ENCODE data around the gene ITCH.
"Not testable (repeated sequence)": the region's sequence is repeated elsewhere in the genome, so short reads cannot be mapped to it uniquely, and the experiment has no call there.

ITCH gene

DNA sequence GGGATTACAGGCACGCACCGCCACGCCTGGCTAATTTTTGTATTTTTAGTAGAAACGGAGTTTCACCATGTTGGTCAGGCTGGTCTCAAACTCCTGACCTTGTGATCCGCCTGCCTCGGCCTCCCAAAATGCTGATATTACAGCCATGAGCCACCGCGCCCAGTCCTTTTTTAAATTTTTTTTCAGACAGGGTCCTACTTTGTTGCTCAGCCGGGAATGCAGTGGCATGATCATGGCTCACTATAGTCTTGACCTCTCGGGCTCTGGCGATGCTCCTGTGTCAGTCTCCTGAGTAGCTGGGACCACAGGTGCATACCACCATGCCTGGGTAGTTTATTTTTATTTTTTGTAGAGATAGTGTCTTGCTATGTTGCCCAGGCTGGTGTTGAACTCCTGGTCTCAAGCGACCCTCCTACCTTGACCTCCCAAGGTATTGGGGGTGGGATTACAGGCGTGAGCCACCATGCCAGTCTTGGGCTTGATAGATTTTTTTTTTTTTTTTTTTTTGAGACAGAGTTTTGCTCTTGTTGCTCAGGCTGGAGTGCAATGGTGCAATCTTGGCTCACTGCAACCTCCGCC lies 19.9 kb downstream of the ITCH start:
- DNase-seq = not testable (repeated sequence)

DNA sequence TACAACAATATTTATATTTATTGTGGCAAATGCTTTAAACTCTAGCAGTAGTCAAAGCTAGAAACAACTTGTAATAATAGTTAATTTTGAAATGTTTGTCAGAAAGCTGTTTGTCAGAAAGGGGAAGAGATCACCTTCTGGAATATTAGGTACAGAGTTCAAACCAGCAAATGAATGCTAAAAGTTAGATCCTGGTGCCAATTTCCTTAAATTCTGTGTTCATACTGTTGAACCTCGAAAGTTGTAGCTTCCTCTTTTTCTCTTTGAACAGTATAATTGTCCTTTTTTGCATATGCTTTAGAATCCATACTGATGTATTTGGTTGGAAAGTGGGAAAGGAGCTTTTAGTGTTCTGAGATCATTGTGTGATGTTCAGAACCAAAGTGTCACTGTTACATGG lies 22.4 kb downstream of the ITCH start:
- no peak for DNase-seq

DNA sequence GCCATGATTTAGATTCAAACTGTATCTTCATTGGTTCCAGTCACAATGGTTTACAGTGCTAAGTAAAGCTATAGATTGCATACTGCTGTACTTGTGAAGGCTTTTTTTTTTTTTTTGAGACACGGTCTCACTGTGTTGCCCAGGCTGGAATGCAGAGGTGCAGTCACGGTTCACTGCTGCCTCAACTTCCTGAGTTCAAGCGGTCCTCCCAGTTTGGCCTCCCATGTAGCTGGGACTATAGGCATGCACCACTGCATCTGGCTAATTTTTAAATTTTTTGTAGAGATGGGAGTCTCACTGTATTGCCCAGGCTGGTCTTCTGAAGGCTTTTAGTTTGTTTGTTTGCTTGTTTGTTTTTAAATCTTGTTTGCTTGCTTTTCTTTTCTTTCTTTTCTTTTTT lies 24.9 kb downstream of the ITCH start:
- no peak for DNase-seq

DNA sequence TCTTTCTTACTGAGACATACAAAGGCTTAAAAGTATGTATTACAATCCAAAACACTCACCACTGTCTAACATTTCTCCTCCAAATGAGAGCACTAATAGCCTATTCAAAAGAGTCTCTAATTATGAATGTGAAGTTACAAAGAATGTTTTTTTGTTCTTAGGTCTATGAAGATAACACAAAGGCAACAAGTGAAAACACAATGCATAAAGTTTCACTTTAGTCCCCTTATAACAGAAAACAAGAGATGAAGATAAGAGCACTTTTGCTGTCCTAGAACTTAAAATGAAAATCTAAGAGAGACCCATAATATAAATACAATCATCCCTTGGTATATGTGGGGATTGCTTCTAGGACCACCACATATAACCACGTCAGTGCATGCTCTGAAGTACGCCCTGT lies 25.6 kb downstream of the ITCH start:
- DNase-seq = no peak

DNA sequence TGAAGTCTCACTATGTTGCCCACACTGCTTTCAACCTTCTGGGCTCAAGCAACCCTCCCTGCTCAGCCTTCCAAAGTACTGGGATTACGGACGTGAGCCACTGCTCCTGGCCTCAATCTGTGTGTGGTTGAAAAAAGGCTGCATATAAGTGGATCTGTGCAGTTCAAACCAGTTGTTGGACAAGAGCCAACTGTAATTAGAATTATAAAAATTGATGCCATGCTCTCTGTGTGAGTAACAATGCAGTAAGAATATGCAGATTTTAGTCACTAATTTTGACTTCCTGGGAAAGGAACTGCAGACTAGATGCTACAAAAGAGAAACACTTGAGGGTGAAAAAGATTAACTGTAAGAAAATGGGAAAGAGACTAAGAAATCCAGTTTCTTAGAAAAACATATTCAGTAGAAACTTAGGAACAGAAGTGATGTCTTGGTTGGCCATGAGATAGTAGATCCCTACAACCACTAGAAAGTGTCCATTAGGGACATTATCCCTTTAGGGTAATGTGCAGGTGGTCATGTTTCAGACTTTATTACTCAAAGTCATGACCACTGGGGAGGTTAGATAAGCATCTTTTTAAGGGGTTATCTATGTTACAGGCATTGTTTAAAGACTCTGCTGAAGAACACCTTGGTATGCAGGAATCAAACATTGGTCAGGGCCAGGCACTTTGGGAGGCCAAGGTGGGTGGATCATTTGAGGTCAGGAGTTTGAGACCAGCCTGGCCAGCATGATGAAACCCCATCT lies 26.3 kb downstream of the ITCH start:
- DNase-seq = no peak

DNA sequence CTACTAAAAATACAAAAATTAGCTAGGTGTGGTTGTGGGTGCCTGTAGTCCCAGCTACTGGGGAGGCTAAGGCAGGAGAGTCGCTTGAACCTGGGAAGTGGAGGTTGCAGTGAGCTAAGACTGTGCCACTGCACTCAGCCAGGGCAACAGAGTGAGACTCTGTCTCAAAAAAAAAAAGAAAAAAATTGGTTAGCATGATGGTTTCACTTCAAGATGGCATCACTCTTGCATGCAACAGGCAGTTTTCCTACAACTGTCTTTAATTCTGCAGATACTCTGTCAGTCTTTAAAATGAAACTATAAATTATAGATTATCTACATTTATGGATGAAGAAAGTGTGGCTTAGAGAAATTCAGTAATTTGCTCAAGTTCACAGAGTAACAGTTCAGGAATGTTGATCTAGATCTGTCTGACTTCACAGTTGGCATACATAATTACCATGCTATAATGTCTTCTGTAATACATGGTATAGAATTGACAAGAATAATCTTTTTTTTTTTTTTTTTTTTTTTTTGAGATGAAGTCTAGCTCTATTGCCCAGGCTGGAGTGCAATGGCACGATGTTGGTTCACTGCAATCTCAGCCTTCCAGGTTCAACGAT lies 27.0 kb downstream of the ITCH start:
- DNase-seq = no peak

DNA sequence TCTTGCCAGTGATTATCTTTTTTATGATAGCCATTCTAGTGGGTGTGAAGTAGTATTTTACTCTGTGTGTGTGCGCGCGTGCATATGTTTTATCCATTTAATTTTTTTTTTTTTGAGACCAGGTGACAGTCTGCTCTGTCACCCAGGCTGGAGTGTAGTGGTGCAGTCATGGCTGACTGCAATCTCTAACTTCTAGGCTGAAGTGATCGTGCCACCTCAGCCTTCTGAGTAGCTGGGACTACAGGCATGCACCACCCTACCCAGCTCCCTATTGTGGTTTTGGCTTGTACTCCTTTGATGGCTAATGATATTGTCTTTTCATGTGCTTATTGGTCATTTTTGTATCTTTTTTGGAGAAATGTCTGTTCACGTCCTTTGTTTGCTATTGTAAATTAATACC lies 33.3 kb downstream of the ITCH start:
- DNase-seq = no peak

DNA sequence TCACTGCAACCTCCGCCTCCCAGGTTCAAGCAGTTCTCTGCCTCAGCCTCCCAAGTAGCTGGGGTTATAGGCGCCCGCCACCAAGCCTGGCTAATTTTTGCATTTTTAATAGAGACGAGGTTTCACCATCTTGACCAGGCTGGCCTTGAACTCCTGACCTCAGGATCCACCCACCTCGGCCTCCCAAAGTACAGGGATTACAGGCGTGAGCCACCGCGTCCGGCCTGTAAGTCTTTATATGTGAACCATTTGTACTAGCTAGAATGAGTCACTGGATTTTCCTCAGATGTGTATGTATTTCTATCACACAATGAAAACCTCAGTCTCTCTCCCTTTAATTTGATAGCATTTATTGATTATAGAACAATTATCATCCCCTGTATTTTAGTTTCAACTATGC lies 34.0 kb downstream of the ITCH start:
- DNase-seq = no peak

DNA sequence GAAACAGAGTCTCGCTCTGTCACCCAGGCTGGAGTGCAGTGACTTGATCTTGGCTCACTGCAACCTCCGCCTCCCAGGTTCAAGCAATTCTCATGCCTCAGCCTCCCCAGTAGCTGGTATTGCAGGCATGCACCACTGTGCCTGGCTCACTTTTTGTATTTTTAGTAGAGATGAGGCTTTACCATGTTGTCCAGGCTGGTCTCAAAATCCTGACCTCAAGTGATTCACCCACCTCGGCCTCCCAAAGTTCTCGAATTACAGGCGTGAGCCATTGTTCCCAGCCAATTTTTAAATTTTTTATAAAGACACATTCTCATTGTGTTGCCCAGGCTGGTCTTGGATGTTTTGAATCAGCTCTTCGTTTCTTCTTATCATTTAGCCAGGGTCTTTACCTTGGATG lies 37.7 kb downstream of the ITCH start:
- DNase-seq = not testable (repeated sequence)

DNA sequence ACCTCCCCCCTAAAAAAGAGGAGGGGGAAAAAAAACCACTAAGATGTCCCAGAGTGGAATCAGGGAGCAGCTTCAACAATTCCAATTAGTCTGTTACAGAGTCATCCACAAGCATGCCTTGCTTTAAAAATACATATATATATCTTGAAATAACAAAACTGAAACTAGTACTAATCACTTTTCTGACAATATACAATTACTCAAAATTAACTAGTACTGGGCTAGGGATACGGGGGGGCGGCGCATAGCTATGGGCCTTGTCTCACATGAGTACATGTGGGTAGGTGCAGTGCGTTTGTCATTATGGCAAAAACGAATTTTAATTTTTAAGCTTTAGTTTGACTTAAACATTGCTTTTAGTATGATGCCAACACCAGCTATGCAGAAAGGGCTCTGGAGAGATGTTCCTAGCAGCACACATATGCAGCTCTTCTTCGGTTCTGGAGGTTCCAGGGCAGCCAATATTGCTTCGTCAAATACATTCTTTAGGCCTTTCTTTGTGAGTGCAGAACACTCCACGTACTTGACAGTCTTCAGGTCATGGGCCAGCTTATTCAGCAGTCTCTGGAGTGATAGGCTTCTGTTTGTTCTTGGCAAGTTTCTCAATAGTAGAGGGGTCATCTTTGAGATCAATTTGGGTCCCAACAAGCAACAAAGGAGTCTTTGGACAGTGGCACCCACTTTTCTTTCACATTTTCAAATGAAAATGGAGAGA lies 38.8 kb downstream of the ITCH start:
- DNase-seq = no peak

DNA sequence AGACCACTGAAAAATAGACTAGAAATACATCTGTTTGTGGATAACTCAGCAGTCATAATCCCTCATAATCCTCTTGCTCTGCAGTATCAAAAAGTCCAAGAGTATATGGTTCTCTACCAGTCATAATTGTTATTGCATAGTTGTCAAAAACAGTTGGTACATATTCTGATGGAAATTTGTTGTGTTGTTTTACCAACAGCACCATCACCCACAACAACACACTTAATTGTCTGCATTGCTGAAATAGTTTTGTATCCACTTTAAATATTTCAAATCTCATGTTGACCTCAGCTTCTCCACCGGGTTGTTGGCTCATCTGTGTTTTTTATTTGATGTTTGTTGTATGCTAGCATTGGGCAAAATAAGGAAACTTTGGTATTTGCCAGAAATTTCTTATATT lies 39.4 kb downstream of the ITCH start:
- DNase-seq = no peak

DNA sequence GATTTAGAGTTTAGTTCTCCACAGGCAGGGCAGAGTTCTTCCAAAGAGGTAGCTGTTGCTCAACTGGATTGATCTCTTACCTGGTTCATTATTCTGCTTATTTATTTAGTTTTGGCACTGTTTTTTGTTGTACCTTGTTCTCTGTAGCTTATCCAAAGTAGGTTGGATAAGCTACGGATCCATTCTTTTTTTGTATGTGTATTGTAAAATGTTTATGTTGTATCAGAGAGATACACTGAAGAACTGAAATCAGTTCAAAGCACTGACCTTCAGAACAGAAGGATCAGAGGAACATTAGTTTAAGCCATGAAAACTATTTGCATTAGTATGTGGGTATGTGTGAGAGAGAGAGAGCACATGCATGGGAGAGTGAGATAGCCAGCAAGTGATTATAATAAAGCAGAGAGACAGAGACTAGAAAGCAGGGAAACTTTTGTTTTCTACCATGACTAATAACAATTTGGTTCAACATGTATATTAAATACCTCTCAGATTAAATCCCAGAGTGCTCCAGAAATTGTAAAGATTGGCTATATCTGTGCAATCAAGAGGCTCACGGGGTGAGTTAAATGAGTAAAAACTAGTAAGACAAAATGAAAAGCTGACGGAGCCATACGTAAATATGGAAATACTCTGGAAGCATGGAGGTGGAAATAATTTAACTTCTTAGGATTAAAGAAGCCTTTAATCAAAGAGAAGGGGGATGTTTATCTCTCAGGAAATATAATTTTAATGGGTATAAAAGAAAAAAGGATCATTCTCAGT lies 40.2 kb downstream of the ITCH start:
- DNase-seq = no peak

DNA sequence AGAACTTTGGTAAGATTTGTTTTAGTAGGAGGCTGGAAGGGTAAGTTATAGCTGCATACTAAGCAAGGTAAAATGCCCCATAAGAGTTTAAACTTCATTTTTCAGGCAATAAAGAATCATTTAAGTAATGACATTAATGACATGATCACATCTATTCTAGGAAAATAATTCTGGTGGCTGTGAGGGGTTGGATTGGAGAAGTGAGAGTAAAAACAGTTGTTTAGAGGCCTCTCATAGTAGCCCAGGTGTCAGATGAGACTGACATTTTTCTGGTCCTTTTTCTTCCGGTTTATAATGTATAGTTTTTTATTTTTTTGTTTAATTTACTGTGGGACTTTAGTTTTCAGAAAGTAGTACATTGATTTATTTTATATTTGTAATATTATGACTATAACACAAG lies 40.8 kb downstream of the ITCH start:
- DNase-seq = no peak

DNA sequence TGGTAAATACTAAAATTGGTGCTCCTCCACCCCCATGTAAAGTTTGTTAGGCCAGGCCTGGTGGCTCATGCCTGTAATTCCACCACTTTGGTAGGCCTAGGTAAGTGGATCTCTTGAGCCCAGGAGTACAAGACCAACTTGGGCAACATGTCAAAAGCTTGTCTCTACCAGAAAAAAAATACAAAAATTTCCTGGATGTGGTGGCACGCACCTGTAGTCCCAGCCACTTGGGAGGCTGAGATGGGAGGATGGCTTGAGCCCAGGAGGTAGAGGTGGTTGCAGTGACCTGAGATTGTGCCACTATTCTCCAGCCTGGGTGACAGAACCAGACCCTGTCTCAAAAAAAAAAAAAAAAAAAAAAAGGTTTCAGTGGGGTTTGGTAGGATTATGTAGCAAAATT lies 41.7 kb downstream of the ITCH start:
- no peak for DNase-seq

DNA sequence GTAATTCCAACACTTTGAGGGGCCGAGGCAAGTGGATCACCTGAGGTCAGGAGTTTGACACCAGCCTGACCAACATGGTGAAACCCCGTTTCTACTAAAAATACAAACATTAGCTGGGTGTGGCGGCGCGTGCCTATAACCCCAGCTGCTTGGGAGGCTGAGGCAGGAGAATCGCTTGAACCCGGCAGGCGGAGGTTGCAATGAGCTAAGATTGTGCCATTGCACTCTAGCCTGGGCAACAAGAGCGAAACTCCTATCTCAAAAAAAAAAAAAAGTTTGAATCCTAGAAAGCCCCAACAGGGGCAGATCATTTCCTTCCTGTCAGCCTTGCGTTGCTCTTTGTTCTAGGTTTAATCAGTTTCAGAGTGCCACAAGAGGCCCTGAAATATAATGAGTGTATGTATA lies 42.2 kb downstream of the ITCH start:
- not testable (repeated sequence) for DNase-seq

DNA sequence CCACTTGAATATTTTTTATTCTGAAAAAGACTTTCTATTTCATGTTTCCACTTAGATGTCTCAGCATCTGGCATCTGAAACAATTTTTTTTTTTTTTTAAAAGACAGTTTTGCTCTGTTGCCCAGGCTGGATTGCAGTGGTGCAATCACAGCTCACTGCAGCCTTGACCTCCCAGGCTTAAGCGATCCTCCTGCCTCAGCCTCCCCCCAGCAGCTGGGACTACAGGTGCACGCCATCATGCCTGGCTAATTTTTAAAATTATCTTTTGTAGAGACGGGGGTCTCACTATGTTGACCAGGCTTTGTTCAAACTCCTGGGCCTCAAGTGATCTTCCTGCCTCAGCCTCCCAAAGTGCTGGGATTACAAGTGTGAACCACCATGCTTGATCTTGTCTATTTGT lies 42.9 kb downstream of the ITCH start:
- not testable (repeated sequence) for DNase-seq

DNA sequence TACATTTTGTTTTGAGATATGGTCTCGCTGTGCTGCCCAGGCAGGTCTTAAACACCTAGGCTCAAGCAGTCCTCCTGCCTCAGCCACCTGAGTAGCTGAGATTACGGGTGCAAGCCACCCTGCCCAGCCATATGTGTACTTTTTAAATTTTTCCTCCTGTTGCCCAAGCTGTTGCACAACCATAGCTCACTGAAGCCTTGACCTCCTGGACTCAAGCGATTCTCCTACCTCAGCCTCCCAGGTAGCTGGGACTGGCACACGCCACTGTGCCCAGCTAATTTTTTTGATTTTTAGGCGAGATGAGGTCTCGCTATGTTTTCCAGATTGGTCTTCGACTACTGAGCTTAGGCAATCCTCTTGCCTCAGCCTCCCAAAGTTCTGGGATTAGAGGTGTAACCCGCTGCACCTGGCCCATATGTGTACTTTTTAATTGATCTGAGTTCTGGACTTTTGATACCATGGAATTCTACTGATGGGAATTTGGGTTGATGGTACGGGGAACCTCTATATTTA lies 44.9 kb downstream of the ITCH start:
- no peak for DNase-seq

DNA sequence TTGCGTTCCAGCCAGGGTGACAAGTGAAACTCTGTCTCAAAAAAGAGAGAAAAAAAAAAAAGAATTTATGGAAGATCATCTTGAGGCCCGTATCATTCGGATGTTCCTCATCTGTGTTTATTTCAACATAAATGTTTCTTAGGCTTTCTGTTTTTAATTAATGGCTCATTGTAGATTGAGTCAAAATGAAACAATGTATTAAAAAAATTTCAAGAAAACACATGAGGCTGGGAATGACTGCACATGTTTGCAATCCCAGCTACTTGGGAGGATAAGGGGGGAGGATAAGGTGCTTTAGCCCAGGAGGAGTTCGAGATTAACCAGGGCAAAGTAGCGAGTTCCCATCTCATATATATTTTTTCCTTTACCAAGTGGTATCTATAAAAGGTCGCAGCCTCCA lies 47.3 kb downstream of the ITCH start:
- no peak for DNase-seq

DNA sequence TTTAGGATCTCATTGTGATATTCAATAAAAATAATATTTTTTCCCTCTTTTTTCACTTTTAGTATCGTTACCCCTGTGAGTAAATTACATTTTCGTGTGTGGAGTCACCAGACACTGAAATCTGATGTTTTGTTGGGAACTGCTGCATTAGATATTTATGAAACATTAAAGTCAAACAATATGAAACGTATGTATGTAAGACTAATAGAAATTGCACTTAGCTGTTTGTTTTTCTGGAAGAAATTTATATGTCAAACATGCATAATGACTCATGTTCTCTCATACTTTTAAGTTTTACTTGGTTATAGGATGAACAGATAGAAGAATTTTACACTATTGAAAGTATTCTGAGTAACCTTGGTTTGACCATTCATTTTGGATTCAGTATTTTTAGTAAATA lies 49.4 kb downstream of the ITCH start:
- no peak for DNase-seq

DNA sequence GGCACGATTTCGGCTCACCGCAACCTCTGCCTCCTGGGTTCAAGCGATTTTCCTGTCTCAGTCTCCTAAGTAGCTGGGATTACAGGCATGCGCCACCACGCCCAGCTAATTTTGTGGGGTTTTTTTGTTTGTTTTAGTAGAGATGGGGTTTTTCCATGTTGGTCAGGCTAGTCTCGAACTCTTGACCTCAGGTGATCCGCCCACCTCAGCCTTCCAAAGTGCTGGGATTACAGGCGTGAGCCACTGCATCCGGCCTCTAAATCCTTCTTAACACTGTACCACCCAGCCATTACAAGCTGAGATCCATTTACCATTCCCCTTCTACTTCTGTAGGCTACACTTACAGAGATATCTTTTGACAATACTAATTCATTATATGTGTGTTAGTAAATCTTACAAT lies 51.5 kb downstream of the ITCH start:
- not testable (repeated sequence) for DNase-seq

DNA sequence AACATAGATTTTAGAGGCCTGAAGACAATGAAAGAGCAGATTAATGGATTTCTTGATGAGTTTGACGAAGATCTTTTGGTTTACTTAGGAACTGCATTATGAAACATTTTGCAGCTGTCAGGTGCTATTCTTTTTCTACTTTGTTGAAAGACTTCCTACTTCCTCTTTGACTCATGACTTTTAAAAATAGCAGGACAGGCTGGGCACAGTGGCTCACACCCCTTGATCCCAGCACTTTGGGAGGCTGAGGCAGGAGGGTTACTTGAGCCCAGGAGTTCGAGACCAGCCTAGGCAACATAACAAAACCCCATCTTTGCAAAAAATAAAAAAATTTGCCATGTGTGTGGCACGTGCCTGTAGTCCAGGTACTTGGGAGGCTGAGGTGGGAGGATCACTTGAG lies 52.0 kb downstream of the ITCH start:
- no peak for DNase-seq

DNA sequence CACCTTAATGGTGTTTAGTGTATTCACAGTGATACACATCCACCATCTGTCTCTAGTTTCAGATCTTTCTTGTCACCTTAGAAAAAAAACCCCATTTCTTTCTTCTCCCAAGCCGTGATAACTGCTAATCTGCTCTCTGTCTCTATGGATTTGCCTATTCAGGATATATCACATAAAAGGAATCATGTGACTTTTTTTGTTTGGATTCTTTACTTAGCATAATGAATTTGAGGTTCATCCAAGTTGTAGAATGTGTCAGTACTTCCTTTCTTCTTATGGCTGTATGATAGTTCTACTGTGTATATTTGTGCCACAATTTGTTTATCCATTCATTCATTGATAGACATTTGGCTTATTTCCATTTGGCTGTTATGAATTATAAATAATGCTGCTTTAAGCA lies 57.1 kb downstream of the ITCH start:
- DNase-seq = no peak

DNA sequence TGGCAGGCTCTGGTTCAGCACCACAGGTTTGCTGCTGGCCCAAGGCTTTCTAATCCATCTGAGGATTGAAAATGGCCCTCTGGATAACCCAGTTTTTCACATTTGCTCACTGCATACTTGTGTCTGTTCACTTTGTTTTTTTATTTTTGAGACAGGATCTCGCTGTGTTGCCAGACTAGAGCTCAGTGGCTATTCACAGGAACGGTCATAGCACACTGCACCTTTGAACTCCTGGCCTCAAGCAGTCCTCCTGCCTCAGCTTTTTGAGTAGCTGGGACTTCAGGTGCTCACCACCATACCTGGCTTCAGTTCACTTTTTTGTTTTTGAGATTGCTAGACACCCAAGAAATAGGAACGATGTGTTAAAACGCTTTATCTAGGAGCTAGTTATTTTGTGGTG lies 57.9 kb downstream of the ITCH start:
- no peak for DNase-seq

All from SHP77 treated with DMSO at 0.1 percent for 48 hours (cell line).